HTERT RPE-1 (cell line): ENCODE measurements around the gene LKAAEAR1.

Source experiments
- in situ Hi-C: fragments of 300-500 bp; cut with MboI; formaldehyde crosslinking; loops from 4 replicates; pipeline ENCODE4 v1.14.3; 2020; ENCODE audit warnings: low sequenced_read_pairs

The LKAAEAR1 gene

DNA sequence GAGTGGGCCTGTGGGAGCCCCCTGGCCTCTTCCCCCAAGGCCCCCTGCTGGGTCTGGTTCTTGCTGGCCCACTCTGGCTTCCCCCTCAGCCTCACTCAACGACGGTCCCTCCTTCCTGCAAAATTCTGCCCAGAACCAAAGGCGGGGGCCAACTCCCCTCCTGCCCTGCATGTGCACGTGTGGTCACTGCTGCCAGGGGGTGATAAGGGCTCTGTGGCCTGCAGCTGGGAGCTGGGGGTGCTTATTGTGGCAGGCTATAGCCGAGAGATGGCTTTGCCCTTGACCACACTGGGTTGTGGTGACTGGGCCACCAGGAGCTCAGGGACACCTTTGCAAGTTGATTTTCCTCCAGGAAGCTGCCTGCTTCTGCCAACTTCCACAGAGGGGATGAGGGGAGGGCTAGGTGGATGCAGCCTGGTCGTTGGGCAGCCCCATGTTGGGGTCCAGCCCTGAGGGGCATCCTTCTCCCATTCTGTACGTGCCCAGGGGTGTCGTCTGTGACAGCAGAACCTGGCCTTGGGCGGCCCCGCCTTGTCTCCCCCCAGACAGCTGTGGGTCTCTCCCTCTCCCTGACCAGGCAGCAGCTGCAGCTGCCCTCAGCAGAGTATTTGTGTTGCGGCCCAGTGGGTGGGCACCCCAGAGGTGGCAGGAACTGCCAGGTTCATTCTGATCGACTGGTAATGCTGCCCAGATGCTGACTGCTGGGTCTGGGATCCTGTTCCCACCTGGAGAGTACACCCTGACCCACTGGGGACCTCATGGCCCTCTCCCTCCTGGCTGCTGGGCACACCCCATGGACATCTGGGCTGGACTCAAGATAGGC is 15.6 kb downstream of the LKAAEAR1 start:
- in situ Hi-C loops: no loop called here

DNA sequence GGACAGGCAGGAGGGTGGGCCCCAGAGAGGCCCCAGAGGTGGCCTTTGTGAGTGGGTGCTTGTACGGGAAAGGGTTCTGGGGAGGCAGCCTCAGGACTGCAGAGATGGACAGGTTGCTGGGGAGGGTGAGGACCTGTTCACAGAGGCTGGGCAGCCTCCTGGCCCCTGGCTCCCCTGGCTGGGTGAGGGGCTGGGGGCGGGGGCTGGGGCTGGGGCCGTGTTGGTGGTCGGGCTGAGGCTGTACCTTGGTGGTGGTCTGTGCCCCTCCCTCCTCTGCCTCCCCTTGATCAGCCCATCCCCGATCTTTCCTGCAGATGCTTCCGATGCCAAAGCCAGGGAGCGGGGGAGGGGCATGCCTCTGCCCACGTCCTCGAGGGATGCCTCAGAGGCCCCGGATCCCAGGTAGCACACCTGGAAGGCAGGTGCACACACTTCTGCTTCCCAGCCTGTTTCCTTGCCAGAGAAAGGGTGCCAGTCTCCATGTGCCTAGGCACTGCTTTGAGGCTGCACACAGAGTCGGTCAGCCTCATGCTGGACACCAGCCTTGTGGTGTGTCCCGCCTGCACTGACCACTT is 16.4 kb downstream of the LKAAEAR1 start:
- in situ Hi-C loops: no loop called here

DNA sequence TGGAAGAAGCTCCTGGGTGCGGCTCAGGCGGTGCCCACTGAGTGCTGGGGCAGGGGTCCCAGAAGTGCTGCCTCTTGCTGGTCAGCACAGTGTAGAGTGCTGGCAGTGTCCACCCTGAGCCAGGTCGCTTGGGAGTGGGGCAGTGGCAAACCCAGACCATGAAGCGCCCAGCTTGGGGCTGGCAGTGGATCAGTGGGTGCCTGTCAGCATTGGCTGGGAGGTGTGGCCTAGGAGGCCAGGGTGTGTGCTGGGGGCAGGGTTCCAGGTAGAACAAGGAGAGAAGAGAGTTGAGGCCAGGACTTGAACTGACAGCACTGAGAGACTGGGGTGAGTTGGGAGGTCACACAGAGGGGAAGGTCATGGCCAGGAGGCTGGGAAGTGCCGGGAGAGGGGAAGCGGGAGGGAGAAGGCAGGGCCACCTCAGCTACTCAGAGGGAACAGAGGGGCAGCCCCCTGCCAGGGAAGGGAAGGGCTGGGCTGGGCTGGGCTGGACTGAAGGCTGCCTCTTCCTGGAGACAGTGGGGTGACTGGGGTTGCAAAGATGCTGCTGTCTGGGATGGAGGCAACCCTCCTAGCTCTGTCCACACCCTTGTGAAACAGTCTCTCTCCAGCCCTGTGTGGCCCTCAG is 17.1 kb downstream of the LKAAEAR1 start:
- in situ Hi-C loops: no loop called here

DNA sequence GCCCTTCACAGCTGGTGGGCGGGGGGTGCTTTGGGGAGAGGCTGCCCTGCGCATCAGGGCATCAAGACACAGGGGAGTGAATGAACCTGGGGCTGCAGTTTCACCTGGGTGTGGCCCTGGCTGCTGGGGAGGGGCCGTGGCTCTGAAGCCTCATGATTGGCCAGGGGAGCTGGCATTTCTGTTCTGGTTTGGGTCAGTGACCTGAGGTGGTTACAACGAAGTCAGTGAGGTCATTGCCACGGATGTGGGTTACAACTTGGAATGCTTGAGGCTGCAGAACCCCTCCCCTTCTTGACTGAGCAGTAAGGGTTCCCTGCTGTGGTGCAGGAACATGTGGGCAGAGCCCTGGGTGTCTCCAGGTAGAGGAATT is 18.2 kb downstream of the LKAAEAR1 start:
- in situ Hi-C loops: no loop called here

DNA sequence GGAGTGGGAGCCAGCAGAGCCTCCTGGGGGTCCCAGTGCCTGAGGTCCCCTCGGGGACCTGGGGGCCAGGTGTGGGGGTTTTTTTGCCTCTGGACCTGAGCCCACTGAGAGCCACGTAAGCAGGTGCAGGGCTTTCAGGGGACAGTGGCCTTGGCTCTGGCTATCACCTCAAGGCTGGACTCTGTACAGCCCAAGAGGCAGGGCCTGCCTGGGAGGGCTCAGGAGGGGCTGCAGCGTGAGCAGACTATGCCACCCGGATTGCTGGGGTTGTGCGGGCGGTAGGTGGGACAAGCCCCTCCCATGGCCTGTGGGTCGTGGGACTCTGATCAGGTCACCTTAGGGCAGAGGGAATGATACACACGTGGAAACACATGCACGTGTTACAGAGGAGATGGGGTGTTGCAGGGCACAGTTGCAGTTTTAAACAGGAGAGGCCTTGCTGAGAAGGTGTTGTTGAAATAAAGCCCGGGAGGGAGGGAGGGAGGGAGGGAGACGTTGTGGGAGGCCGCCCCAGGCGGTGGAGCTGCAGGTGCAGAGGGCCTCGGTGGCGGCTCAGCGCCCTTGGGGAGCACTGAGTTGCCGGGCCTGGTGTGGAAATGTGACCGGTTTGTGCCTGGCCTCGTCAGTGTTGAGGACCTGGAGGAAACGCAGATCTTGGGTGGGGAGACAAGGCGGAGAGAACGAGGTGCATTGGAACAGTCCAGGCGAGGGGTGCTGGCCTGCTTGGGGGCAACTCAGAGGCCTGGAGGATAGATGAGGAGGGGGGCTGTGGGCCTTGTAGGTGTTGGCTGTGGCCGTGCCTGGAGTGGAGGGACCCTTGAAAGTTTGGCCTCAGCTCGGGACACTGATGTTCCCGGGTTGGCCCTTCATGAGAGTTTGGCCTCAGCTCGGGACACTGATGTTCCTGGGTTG is 18.9 kb downstream of the LKAAEAR1 start:
- in situ Hi-C loops: no loop called here

DNA sequence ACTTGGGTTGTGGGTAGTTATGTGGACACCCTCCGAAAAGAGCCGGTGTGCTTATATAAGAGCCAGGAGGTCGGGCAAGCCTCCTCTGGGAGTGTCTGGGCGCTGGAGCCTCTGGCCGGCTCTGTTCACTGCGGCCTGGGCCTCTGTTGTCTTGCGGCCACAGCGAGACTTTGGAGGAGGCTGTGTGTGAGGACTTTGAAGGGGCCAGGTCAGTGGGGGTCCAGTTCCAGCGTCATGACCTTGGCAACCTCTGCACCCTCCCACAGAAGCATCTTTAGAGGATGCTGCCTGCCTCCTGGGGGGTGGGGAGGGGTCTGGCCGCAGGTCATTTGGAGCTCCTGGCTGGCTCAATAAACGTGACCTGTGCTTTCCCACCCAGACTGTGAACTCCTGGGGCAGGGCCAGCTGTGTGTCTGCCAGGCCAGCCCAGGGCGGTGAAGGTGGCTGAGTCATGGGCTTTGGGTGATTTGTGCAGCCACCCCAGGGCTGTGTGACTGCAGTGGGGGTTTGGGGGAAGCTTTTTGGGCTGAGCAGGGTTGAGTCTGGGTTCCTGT is 20.0 kb downstream of the LKAAEAR1 start:
- in situ Hi-C loops: no loop called here

DNA sequence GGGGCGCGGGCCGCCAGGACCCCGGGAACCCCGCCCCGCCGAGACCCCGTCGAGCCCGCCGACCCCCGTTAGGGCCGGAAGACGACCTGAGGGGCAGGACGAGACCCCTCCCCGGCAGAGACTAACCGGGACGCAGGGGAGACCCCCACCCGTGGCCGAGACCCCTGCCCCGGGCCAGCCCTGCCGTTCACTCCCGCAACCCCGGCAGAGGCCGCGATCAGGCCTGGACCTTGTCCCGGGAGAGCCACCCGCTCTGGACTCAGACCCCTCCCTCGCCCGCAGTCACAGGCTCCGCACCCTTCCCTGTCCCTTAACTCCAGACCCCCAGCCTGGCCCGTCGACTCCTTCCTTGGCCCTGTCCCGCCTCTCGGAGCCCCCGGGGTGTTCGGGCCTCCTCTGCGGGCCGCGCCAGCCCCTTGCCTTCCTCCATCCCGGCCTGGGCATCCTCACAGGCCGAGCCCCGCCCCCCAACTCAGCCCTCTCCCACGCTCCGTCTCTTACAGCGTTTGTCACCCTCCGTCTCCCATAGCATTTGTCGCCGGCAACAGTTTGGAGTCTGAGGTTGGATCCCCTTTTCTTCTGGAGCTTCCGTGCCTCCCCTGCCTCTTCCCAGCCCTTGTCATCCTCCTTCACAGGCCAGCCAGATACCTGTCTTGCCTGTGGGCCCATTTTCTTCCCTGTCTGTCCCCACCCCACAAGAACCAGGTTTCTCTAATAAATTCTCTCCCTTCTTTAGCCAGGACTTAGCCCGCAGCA is 20.6 kb downstream of the LKAAEAR1 start:
- in situ Hi-C loops: no loop called here

DNA sequence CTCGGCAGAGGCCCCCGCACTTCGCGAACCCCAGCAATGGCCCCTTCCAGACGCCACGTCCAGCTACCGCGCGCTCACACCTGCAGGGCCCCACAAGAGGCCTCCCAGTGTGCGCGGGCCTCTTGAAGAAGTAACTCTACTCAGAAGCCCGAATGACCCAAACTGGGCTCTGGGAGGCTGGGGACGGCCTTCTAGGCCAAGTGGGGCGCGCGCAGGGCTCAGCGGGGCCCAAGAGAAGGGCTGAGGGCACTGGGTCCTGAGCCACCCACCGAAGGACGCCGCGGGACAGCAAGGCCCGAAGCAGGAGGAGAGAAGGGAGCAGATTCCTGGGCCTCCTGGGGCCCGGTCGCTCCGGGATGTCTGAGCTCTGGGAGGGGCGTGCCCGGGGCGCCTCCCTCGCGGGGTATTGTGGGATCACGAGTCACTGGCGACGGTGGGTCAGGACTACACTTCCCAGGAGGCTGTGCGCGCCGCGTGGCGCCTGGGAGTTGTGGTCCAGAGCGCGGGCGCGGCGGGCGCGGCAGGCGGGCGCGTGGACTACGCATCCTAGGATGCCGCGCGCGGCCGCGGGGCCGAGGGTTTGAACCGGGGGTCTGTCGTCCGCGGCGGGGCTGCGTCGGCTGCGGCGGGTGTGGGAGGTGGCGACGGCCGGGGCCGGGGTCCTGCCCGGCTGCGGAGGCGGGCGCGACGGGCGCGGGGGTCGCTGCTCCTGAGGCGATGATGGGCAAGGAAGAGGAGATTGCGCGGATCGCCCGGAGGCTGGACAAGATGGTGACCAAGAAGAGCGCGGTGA is 21.4 kb downstream of the LKAAEAR1 start, which contains the start of gene TCEA2:
Gene TCEA2, plus strand, starts transcription at position 603 of the 793 bp plus-strand sequence. Its CDS starts 115 bp downstream, at position 718.
- in situ Hi-C loops: no loop called here

DNA sequence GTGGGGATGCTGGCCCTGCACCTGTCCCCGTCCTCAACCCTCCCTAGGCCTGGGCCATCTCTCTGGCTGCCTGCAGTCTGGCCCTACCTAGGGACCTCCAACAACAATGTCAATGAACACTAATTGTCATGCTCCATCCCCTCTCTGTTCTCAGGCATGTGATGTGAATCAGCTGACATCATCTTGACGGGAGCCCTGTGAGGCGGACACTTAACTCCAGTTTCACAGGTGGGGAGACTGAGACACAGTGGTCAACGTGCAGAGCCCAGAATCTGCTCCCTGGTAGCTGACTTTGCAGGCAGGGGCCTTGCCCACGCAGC is 22.0 kb downstream of the LKAAEAR1 start:
- in situ Hi-C loops: no loop called here

DNA sequence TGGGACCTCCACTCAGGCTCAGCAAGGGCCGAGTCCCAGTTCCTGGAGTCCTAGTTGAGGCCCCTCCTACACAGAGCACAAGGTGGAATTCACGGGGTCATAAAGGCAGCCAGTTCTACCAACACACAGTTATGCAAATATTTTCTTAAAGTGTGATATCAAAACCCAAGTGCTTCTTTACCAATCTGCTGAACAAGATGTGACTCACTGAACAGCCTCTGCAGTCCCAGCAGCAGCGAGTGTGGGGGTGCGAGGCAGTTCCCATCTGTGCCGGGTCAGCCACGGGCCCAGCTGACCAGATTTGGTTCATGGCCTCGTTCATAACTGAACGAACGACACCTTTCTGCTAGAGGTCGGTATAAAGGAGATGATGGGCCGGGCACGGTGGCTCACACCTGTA is 25.7 kb downstream of the LKAAEAR1 start:
- in situ Hi-C loops: no loop called here

DNA sequence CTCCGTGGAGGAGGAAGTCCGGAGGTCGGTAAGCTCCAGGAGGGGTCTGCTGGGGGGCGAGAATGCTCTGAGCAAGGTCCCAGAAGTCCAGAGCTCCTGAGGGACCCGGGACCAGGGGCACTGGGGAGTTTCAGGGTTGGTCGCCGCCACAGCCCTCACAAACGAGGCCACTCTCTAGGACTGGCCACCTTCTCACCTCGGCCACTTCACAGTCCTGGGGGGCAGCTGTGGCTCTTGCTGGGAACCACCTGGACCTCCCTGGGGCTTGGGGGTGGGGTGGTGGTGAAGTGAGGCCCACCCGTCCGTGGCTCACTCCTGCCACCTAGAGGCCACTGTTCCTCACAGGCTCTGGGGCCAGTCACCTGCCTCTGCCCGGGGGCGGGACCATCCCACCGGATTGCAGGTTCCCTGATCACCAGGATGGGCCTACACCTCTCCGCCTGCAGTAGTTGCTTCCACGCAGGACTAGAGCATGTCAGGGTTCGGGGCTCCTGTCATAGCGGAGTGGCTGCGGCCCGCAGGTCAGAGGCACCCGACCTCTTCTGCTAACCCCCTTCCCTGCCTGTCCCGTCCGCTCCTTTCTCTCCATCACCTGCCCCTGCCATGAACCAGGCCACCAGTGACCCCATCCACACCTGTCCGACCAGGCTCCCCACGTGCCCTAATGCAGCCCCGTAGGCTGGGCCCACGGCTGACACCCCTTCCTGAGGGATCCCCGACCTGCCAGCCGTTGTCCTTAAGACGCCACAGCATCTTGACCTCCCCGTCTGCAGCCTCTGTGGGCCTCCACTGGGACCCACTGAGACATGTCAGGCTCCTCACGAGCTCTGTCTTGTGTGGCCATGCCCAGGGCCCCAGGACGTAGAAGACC is 26.3 kb downstream of the LKAAEAR1 start:
- in situ Hi-C loops: no loop called here

DNA sequence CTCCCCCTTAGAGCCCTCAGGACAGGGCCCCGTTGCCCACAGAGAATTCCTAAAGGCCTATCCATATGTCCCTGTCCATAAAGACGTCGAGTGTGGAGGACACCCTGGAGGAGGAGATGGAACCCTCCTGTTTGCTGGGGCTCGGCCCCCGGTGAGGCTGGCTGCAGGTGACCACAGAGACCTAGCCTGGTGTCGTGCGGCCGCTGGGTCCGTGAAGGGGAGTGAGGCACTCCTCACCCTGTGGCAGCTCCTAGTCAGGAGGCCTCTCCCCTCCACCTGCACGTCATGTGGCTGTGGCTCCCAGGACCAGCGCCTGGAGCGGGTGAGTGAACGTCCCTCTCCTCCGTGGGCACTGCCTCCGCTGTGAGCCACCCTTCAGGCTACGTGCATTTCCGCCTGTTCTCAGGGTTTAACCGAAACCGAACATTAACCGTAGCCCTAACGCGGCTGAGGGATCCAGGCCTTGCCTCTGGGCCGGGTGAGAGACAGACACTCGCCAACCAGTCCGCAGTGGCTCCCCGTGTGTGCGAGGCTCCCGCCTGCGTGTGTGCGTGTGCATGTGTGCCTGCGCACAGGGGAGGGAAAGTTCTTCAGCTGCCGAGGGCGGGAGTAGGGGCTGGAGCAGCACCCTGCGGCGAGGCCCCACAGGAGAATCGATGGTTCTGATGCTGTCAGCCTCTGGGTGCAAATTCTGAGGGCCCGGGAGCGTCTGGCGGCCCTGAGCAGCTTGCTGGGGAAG is 27.1 kb downstream of the LKAAEAR1 start:
- in situ Hi-C loops: no loop called here

DNA sequence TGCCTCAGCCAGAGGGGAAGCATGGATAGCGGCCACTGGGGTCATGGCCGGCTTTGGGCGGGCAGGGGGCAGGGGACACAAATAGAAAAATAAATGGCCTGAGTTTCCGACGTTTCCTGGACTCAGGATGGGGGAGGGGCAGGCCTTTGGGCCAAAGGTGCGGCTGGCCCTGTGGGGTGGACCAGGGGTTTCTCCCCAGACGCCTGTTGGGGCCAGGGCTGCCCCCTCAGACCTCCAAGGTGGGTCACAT is 27.6 kb downstream of the LKAAEAR1 start:
- in situ Hi-C loops: no loop called here

DNA sequence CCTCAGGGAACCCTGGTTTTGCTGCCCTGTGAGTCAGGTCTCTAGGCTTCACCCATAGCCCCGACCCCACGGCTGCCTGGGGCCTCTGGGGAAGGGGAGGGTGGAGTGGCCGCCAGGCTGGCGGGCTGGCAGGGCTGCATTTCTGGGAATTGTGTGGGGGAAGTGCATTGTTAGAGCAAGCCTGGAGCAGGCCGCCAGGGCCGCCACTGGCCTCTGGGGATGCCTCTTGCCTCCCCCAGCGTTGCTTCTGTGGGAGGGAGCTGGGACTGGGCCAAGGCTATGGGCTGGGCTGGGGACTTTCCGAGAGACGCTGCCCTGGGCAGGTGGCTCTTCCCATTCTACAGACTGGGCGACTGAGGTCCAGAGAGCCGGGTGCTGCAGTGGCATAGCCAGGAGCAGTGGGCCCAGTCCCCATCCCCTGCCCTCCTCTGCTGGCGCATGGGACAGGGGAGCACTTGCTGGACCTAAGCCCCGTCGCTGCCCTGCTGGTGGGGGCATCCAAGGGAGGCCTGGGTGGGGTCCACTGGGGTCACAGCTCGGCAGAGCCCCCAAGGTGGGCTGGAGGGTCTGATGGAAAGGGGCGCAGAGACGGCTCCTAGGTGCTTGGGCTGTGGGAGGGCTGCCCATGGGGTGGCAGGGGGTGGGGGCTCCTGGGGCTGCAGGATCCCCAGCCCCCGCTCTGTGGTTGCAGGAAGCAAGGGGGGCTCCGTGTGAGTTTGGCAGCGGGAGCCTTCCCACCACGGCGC is 28.1 kb downstream of the LKAAEAR1 start:
- in situ Hi-C loops: no loop called here

DNA sequence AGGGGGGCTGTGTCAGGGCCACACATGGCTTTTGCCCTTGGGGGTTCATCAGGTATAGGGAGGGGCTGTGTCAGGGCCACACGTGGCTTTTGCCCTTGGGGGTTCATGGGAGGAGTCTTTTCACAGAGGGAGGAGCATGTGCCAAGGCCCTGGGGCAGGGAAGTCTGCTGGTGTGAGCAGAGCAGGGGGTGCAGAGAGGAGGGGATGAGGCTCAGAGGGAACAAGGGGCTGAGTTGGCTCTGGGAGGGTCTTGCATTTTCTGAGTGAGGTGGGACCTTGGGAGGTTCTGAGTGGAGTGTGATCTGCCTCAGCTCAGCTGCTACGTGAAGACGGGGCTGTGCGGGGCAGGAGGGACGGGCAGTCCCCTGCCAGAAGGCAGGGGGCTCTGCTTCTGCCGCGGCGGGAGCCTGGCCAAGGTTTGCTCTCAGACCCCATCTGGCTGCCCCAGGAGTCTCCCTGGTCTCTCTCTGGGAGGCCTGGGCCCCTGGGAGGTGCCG is 28.8 kb downstream of the LKAAEAR1 start:
- in situ Hi-C loops: no loop called here

DNA sequence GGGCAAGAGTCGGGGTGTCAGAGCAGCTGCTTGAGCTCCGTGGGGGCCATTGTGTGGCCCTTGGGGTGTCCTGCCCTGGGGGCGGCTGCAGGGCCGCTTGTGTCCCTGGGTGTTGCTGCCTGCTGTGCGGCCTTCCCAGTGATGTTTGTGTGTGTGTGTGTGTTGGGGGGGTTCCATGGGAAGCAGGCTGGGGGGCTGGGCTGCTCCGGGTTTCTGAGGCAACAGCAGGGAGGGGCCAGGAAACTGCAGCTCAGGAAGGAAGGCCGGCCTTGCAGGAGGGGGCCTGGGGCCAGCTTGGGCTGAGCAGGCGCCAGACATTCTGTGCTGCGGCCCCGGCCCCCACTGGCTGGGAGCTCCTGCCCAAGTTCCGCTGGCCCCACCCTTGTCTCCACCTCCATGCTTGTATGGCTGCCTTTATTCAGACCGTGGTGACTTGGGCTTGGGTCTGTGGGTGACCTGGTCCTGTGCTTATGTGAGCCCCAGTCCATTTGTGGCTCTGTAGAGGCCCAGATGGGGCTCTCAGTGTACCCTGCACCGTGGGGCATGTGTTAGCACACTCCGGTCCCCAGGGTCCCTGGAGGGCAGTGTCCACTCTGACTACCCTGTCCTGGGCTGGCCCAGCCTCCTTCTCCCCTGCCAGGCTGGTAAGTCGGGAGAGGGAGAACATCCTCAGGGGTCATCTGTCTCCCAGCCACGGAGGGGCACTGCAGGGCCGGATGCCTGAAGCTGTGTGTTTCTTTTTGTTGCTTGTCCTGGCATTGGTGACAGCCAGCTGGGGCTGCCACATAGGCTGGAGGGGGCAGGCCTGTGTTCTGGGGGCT is 30.1 kb downstream of the LKAAEAR1 start:
- in situ Hi-C loops: no loop called here
